HL-60 (cell line): ENCODE data around the gene LMBR1.

Experiments
- DNase-seq, 2 experiments: peaks; one replicate each; pipeline ENCODE4 v3.0.0-alpha.2; 2010 to 2020; ENCODE audit warnings: low read depth in 1 of 2, low spot score in 1 of 2
- H3K27ac ChIP-seq: fragments of 250-450 bp; sonication (Bioruptor Pico); replicated peaks from 2 replicates; pipeline ENCODE4 v1.5.1; 2020; ENCODE audit warnings: mild to moderate bottlenecking, moderate library complexity
- H3K27me3 ChIP-seq: fragments of 250-450 bp; sonication (Bioruptor Pico); 2 replicates; pipeline ENCODE4 v1.5.1; 2021; ENCODE audit warnings: mild to moderate bottlenecking, moderate library complexity; ENCODE audit not compliant: insufficient read depth, poor library complexity, severe bottlenecking
- H3K4me3 ChIP-seq: replicated peaks from 2 replicates; pipeline ENCODE4 v1.5.1; 2011; ENCODE audit warnings: mild to moderate bottlenecking, control low read depth, low read length; ENCODE audit not compliant: insufficient read depth
- CTCF ChIP-seq: IDR thresholded peaks from one replicate; pipeline ENCODE4 v1.5.1; 2011; ENCODE audit warnings: low read length, control low read depth, inconsistent platforms; ENCODE audit not compliant: insufficient read depth
- GABPA ChIP-seq: IDR thresholded peaks from 2 replicates; pipeline ENCODE4 v1.6.1; 2012; ENCODE audit warnings: low read depth
- POLR2AphosphoS5 ChIP-seq: IDR thresholded peaks from 2 replicates; pipeline ENCODE4 v1.6.1; 2012; ENCODE audit warnings: low read depth
- SPI1 ChIP-seq: IDR thresholded peaks from 2 replicates; pipeline ENCODE4 v1.6.1; 2012; ENCODE audit warnings: low read depth, mild to moderate bottlenecking, borderline replicate concordance
- TF ChIP-seq, protein P1 (sequence below): IDR thresholded peaks from 2 replicates; pipeline ENCODE4 v1.6.1; 2012; ENCODE audit warnings: low read depth; ENCODE audit not compliant: insufficient replicate concordance

The LMBR1 gene

GRCh38 chr7:156680281-156680680, 212.7 kb downstream of the LMBR1 start:
- Histone ChIP-seq H3K4me3 (no peak overlapping the region), H3K27ac (no peak overlapping the region), H3K27me3 (no peaks in the 10 kb centered on the region)
- TF ChIP-seq GABPA (no peak), CTCF (no peak), POLR2AphosphoS5 (no peak)
- TF ChIP-seq, protein P1, sequence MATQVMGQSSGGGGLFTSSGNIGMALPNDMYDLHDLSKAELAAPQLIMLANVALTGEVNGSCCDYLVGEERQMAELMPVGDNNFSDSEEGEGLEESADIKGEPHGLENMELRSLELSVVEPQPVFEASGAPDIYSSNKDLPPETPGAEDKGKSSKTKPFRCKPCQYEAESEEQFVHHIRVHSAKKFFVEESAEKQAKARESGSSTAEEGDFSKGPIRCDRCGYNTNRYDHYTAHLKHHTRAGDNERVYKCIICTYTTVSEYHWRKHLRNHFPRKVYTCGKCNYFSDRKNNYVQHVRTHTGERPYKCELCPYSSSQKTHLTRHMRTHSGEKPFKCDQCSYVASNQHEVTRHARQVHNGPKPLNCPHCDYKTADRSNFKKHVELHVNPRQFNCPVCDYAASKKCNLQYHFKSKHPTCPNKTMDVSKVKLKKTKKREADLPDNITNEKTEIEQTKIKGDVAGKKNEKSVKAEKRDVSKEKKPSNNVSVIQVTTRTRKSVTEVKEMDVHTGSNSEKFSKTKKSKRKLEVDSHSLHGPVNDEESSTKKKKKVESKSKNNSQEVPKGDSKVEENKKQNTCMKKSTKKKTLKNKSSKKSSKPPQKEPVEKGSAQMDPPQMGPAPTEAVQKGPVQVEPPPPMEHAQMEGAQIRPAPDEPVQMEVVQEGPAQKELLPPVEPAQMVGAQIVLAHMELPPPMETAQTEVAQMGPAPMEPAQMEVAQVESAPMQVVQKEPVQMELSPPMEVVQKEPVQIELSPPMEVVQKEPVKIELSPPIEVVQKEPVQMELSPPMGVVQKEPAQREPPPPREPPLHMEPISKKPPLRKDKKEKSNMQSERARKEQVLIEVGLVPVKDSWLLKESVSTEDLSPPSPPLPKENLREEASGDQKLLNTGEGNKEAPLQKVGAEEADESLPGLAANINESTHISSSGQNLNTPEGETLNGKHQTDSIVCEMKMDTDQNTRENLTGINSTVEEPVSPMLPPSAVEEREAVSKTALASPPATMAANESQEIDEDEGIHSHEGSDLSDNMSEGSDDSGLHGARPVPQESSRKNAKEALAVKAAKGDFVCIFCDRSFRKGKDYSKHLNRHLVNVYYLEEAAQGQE: no peak
- DNase-seq: no peak

- no peak overlapping the region for H3K4me3 ChIP-seq
- TF ChIP-seq POLR2AphosphoS5 (no peak), CTCF (no peak), GABPA (no peak), SPI1 (no peak)
- TF ChIP-seq, protein P1: no peak
- DNase-seq: no peak
- no peaks in the 10 kb centered on the region for H3K27me3 ChIP-seq
- H3K27ac ChIP-seq: no peak overlapping the region
Observed at GRCh38 chr7:156677374-156678054, 215.5 kb downstream of the LMBR1 start.

DNA sequence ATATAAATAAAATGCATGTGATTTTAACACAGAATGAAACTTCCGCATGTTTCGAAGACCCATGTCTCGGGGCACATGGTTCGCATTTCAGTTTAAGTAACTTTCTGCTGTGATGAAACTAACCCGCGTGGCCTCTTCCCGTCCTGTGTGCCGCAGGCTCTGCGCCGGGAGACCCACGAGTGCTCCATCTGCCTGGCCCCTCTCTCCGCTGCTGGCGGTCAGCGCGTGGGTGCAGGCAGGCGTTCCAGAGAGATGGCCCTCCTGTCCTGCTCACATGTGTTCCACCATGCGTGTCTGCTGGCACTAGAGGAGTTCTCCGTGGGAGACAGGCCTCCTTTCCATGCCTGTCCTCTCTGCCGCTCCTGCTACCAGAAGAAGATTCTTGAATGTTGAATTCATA, 216.7 kb downstream of the LMBR1 start:
- TF ChIP-seq, protein P1: no peak
- no peak for TF ChIP-seq GABPA
- TF ChIP-seq POLR2AphosphoS5: no peak
- TF ChIP-seq CTCF: no peak
- TF ChIP-seq SPI1: no peak
- no peak for DNase-seq
- Histone ChIP-seq H3K27me3 (no peaks in the 10 kb centered on the region), H3K4me3 (no peak overlapping the region), H3K27ac (no peak overlapping the region)
